Measurements from ENCODE around the gene RAB34. TPM values are rescaled to one million over a fixed set of nuclear protein-coding genes. Genes with fewer than 3 reads are reported as not detected.
A peak's percentile ranks its signal among the peaks of the same experiment; 100 is the strongest.

The RAB34 gene
- total RNA-seq, 1 experiment from 2014 or later = 0.97 TPM

GRCh38 chr17:28685366-28685765 is 32.3 kb downstream of the RAB34 start:
- no peak for DNase-seq (ENCODE audit: low spot score)

DNA sequence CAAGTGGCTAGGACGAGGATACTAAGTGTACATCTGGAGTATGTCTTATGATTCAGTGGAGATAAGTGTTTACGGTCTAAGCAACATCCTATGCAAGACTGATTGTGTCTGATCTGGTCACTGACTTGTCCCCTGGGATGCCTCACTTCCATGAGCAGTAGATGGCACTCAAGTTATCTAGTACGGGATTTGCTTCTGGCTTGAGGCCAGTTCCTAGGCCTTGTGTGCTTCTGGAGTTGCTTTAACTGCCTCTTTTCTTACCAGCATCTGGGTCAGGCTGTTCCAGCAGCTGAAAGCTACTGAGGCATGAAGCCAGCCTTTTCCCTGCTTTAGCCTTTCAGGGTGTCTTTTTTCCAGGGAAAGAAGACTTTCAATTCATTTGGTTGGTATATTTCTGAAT is 32.7 kb downstream of the RAB34 start:
- DNase-seq (ENCODE audit: low spot score) = peak; percentile 46

- DNase-seq (ENCODE audit: low spot score) = no peak
These were observed 35.0 kb downstream of the RAB34 start for GRCh38 chr17:28682655-28683054.

- DNase-seq (ENCODE audit: low spot score) = peak; percentile 35
These were observed 41.7 kb downstream of the RAB34 start for GRCh38 chr17:28675980-28676379.

DNA sequence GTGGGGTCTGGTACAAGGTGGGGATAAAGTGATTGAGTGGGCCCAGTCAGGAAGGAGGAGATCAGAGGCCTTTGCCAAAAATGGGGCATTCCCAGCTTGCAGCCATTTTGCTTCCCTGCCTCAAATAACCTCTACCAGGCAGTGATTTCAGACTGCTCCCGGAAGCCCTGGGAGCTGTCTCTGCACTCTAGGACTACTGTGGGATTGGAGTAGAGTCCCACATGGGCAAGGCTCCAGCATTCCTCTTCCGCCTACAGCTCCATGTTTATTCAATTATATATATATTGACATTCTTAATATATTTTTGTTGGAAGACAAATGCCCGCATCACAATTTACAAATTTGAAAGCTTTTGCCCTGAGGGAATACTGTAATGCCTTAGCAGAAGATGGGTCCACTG is 42.2 kb downstream of the RAB34 start:
- no peak for DNase-seq (ENCODE audit: low spot score)

DNA sequence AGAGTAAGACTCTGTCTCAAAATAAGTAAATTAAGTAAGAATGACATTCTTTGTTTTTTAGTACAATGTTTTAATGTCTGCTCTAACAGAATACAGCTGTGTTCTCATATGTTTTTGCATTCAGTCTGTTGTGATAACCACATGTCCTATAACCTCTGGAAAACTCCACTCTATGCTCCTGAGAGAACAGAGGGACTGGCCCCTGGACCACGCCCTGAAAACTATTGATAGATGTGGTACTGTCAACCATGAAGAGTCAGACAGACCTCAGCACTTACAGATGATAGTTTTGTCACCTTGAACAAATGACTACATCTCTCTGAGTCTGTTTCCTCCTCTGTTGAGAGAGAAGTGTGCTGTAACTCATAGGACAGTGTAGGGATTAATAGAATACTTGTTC is 47.8 kb downstream of the RAB34 start:
- DNase-seq (ENCODE audit: low spot score) = no peak

DNA sequence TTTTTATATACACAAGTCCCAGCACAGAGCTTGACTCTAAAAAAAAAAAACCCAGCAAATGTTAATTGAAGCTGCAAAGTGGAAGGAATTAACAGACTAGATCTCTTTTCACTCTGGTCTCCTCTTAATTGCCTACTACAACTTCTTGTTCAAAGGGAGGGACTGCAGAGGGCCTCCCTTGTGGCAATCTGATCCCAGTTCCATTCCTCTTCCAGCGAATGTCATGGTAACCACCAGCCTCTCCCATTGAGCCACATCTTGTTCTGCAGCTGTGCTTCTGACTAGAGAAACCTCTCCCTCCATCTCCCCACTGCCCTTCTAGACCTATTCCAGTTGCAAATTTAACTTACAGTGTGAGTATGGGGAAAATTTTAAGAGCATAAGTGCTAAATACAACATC is 49.8 kb downstream of the RAB34 start:
- DNase-seq (ENCODE audit: low spot score) = no peak

DNA sequence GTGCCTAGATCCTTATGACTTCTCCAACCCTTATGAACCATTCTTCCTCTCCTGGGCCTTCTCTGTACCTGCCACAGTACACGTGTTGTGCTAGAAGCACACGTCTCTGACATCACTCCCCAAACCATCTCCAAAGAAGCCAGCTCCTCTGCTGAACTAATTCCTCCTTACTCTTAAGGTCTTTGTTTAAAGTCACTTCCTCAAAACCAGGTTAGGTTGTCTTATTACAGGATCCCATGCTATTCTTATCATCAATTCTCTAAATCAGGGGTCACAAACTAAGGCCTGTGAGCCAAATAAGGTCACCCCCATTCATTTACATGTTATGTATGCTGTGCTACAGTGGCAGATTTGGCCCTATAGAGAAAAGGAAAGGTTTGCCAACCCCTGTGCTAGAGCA is 51.7 kb downstream of the RAB34 start:
- DNase-seq (ENCODE audit: low spot score) = no peak

Small RNAs within 50 kb of the gene (small RNA-seq; reads per million reads assigned to genes)
- gene SNORD42A = not detected
- gene SNORD42B = not detected
- gene SNORD4A = not detected
- not detected for gene SNORD4B

Other genes with a start within 250 kb of the RAB34 start
- gene SLC13A2, start 244.2 kb downstream of the RAB34 start, total RNA-seq (2014; rRNA removed; shearing (Covaris generic)) = not detected in 2 replicates
- not detected in 2 replicates for gene FOXN1, start 211.5 kb downstream of the RAB34 start, total RNA-seq (2014; rRNA removed; shearing (Covaris generic))
- gene UNC119, start 165.2 kb downstream of the RAB34 start, total RNA-seq (2014; rRNA removed; shearing (Covaris generic)) = 28.9 and 36.7 TPM in 2 replicates
- 62.5 and 65.8 TPM in 2 replicates for gene PIGS, start 146.3 kb downstream of the RAB34 start, total RNA-seq (2014; rRNA removed; shearing (Covaris generic))
- 43.5 and 46.9 TPM in 2 replicates for gene ALDOC, start 141.0 kb downstream of the RAB34 start, total RNA-seq (2014; rRNA removed; shearing (Covaris generic))
- 62.5 and 71.2 TPM in 2 replicates for gene SPAG5, start 118.8 kb downstream of the RAB34 start, total RNA-seq (2014; rRNA removed; shearing (Covaris generic))
- 11.1 and 12.1 TPM in 2 replicates for gene RSKR, start 103.7 kb downstream of the RAB34 start, total RNA-seq (2014; rRNA removed; shearing (Covaris generic))
- 127 and 129 TPM in 2 replicates for gene BLTP2, start 72.7 kb downstream of the RAB34 start, total RNA-seq (2014; rRNA removed; shearing (Covaris generic))
- 50.7 and 52.6 TPM in 2 replicates for gene SDF2, start 56.0 kb downstream of the RAB34 start, total RNA-seq (2014; rRNA removed; shearing (Covaris generic))
- gene SUPT6H, start 55.7 kb downstream of the RAB34 start, total RNA-seq (2014; rRNA removed; shearing (Covaris generic)) = 48.1 and 57.9 TPM in 2 replicates
- gene PROCA1, start 6.0 kb downstream of the RAB34 start, total RNA-seq (2014; rRNA removed; shearing (Covaris generic)) = 1.7 and 3.8 TPM in 2 replicates
- gene RPL23A, start 2.1 kb upstream of the RAB34 start, total RNA-seq (2014; rRNA removed; shearing (Covaris generic)) = 601 and 602 TPM in 2 replicates
- gene TLCD1, start 8.4 kb upstream of the RAB34 start, total RNA-seq (2014; rRNA removed; shearing (Covaris generic)) = 30.6 and 44.6 TPM in 2 replicates
- 13.9 and 15.0 TPM in 2 replicates for gene NEK8, start 10.9 kb upstream of the RAB34 start, total RNA-seq (2014; rRNA removed; shearing (Covaris generic))
- 295 and 307 TPM in 2 replicates for gene TRAF4, start 26.1 kb upstream of the RAB34 start, total RNA-seq (2014; rRNA removed; shearing (Covaris generic))
- gene FAM222B, start 124.9 kb upstream of the RAB34 start, total RNA-seq (2014; rRNA removed; shearing (Covaris generic)) = 9.5 and 13.0 TPM in 2 replicates
- gene ERAL1, start 137.1 kb upstream of the RAB34 start, total RNA-seq (2014; rRNA removed; shearing (Covaris generic)) = 29.1 and 33.0 TPM in 2 replicates
- gene FLOT2, start 179.9 kb upstream of the RAB34 start, total RNA-seq (2014; rRNA removed; shearing (Covaris generic)) = 49.7 and 55.6 TPM in 2 replicates
- 15.2 and 17.6 TPM in 2 replicates for gene DHRS13, start 185.2 kb upstream of the RAB34 start, total RNA-seq (2014; rRNA removed; shearing (Covaris generic))
- 32.0 and 34.7 TPM in 2 replicates for gene PHF12, start 233.7 kb upstream of the RAB34 start, total RNA-seq (2014; rRNA removed; shearing (Covaris generic))